ENCODE data around the gene ZNRF2. TPM values are rescaled to one million over a fixed set of nuclear protein-coding genes. Genes with fewer than 3 reads are reported as not detected.

Gene ZNRF2
- total and polyA plus RNA-seq, 2 of the 4 experiments (the other 2 are of a cell fraction) = 0.31 to 0.54 TPM

DNA sequence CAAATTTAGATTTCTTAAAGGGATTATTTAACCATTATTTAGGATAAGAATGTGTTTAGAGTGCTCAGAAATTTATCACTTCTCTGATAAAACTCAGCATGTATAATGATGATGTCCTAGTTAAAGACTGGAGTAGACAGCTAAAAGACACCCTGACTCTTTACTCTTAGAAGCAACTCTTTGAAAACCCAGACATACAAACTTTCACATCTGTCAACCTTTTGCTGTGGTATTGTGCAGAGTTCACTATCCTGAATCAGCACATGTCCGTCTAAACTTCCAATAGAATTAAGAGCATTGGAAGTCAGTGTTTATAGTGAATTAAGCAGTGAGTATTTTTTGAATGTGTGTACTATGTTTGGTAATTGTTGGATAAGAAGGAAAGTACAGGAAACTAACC, 24.9 kb downstream of the ZNRF2 start:
- no peak overlapping the region for H2BK120ac ChIP-seq (ENCODE audit: low read depth, low read length)
- H3K14ac ChIP-seq (replicated peaks; ENCODE audit: low read depth, low read length) = no peak overlapping the region
- H3K4me2 ChIP-seq (ENCODE audit: low read depth, low read length) = no peak overlapping the region
- BruUV-seq (replicated peaks) = no TSS peak
- H3K9me1 ChIP-seq (ENCODE audit: insufficient read depth, low read length) = peaks cover 3% of the 10 kb centered on the region; the same call in 1 of the 2 replicates
- no peak for TF ChIP-seq BHLHE40 (IDR thresholded peaks at IDR 0.05; ENCODE audit: low read depth, low read length)
- dilution Hi-C loops (cut with HindIII; ENCODE audit: low sequenced_read_pairs, unreplicated experiment) = no loop called here
- no peaks in the 10 kb centered on the region for H3K4me1 ChIP-seq (ENCODE audit: control insufficient read depth, insufficient read depth, low read length)
- H4K20me1 ChIP-seq (ENCODE audit: insufficient read depth, low read length) = no peaks in the 10 kb centered on the region
- in situ Hi-C loops (cut with MboI; ENCODE audit: low sequenced_read_pairs) = no loop called here
- ChIA-PET POLR2A (ENCODE audit: unreplicated experiment) (no interaction called here), CTCF (no interaction called here)
- no peak overlapping the region for H2AFZ ChIP-seq (replicated peaks; ENCODE audit: low read length, poor library complexity)
- intact Hi-C loops (cut with micrococcal nuclease) = no loop called here
- no peak overlapping the region for H2BK5ac ChIP-seq (ENCODE audit: low read depth, low read length, poor library complexity, severe bottlenecking)
- H4K91ac ChIP-seq (ENCODE audit: insufficient read depth, low read depth, low read length) = no peak overlapping the region
- no peak overlapping the region for H3K27ac ChIP-seq (ENCODE audit: insufficient read depth, low read length)
- DNase-seq (no peak), ATAC-seq (ENCODE audit: low read depth) (no peak)
- no peaks in the 10 kb centered on the region for H3K27me3 ChIP-seq (ENCODE audit: control insufficient read depth, insufficient read depth, low read length)
- H3K9ac ChIP-seq (ENCODE audit: low read depth, low read length) = no peak overlapping the region
- no peak overlapping the region for H3K56ac ChIP-seq (ENCODE audit: extremely low read depth, insufficient read depth, low read length)
- no peak overlapping the region for H2AK9ac ChIP-seq (replicated peaks; ENCODE audit: low read depth, low read length, poor library complexity)
- no peak overlapping the region for H2AK5ac ChIP-seq (ENCODE audit: low read depth, low read length)
- H4K5ac ChIP-seq (ENCODE audit: low read depth, low read length) = no peak overlapping the region
- H3K23ac ChIP-seq (ENCODE audit: low read depth, low read length) = no peak overlapping the region
- peaks cover 0 to 6% of the 10 kb centered on the region in 2 experiments; a peak in 3 of 4 replicates for H3K79me1 ChIP-seq (ENCODE audit: low read depth in 1 of 2, low read length in 2 of 2)
- no peaks in the 10 kb centered on the region for H3K36me3 ChIP-seq (ENCODE audit: control insufficient read depth, insufficient read depth, low read length)
- no peak overlapping the region for H3K4me3 ChIP-seq (ENCODE audit: insufficient read depth, low read depth, low read length)
- no peak overlapping the region for H2BK20ac ChIP-seq (ENCODE audit: low read depth, low read length)
- no peak overlapping the region for H4K8ac ChIP-seq (ENCODE audit: low read depth in 2 of 2, low read length in 2 of 2)
- WGBS, 2 experiments (ENCODE audit: extremely low coverage in 2 of 2, insufficient read length in 1 of 2) = no CpG with 5 or more reads among the region's 1 CpG
- H3K4ac ChIP-seq (ENCODE audit: low read depth, low read length) = no peak overlapping the region
- no peak overlapping the region for H3K18ac ChIP-seq (ENCODE audit: low read depth, low read length)
- H2BK15ac ChIP-seq (ENCODE audit: low read depth, low read length) = no peak overlapping the region
- no peaks in the 10 kb centered on the region for H3K9me3 ChIP-seq (ENCODE audit: control insufficient read depth, insufficient read depth, low read length)

All from IMR-90 (cell line).